GM23338 (cell line): ENCODE results near the gene ABCD2. TPM values are rescaled to one million over a fixed set of nuclear protein-coding genes. Genes with fewer than 3 reads are reported as not detected.
"Not testable (repeated sequence)": the region's sequence is repeated elsewhere in the genome, so short reads cannot be mapped to it uniquely, and the experiment has no call there.

Experiments
- ATAC-seq: fragments of 200-7000 bp; cut with Tn5 transposase; 3 replicates; pipeline ENCODE4 v1.9.1; 2020
- DNase-seq: peaks from one replicate; pipeline ENCODE4 v3.0.0-alpha.2; 2015; ENCODE audit warnings: low spot score
- H2AFZ ChIP-seq: fragments of 200-600 bp; sonication (generic); 2 replicates; pipeline ENCODE4 v1.8.0; 2016; ENCODE audit warnings: antibody characterized with exemption, mild to moderate bottlenecking, moderate library complexity
- H3F3A ChIP-seq: fragments of 200-600 bp; sonication (generic); replicated peaks from 2 replicates; pipeline ENCODE4 v1.8.0; 2017; ENCODE audit warnings: antibody characterized with exemption, mixed run types, low read depth
- H3K27ac ChIP-seq: fragments of 200-600 bp; sonication (generic); 2 replicates; pipeline ENCODE4 v1.6.1; 2016; ENCODE audit warnings: low read depth
- H3K27me3 ChIP-seq: fragments of 200-600 bp; sonication (generic); 2 replicates; pipeline ENCODE4 v1.8.0; 2016; ENCODE audit warnings: mild to moderate bottlenecking, mixed run types, moderate library complexity; ENCODE audit not compliant: insufficient read depth
- H3K36me3 ChIP-seq: fragments of 200-600 bp; sonication (generic); 2 replicates; pipeline ENCODE4 v1.8.0; 2016; ENCODE audit warnings: mild to moderate bottlenecking; ENCODE audit not compliant: insufficient read depth
- H3K4me1 ChIP-seq: fragments of 200-600 bp; sonication (generic); 2 replicates; pipeline ENCODE4 v1.8.0; 2016; ENCODE audit warnings: mild to moderate bottlenecking, moderate library complexity; ENCODE audit not compliant: insufficient read depth
- H3K4me2 ChIP-seq: fragments of 200-600 bp; sonication (generic); 2 replicates; pipeline ENCODE4 v1.7.1; 2017; ENCODE audit warnings: mixed run types
- H3K4me3 ChIP-seq: fragments of 200-600 bp; sonication (generic); 2 replicates; pipeline ENCODE4 v1.6.1; 2016; ENCODE audit warnings: mixed run types
- H3K79me2 ChIP-seq: fragments of 200-600 bp; sonication (generic); replicated peaks from 2 replicates; pipeline ENCODE4 v1.8.0; 2017; ENCODE audit warnings: mild to moderate bottlenecking; ENCODE audit not compliant: insufficient read depth
- H3K9me2 ChIP-seq: fragments of 200-600 bp; sonication (generic); 2 replicates; pipeline ENCODE4 v1.8.0; 2017; ENCODE audit not compliant: insufficient read depth
- H4K20me1 ChIP-seq: fragments of 200-600 bp; sonication (generic); replicated peaks from 2 replicates; pipeline ENCODE4 v1.8.0; 2017; ENCODE audit warnings: mild to moderate bottlenecking; ENCODE audit not compliant: insufficient read depth
- H3K27ac Mint-ChIP-seq: 2 replicates; pipeline ENCODE4 v1.8.0; 2020; ENCODE audit warnings: inconsistent platforms, mild to moderate bottlenecking, moderate library complexity, mixed read lengths
- H3K27me3 Mint-ChIP-seq: 3 replicates; pipeline ENCODE4 v1.8.0; 2022; ENCODE audit warnings: low read depth, mild to moderate bottlenecking, moderate library complexity, mixed read lengths, inconsistent platforms; ENCODE audit not compliant: insufficient read depth, poor library complexity
- H3K36me3 Mint-ChIP-seq: 3 replicates; pipeline ENCODE4 v1.8.0; 2021; ENCODE audit warnings: low read depth, mild to moderate bottlenecking, inconsistent platforms, moderate library complexity, mixed read lengths
- H3K4me1 Mint-ChIP-seq: 3 replicates; pipeline ENCODE4 v1.8.0; 2020; ENCODE audit warnings: mild to moderate bottlenecking, inconsistent platforms, mixed read lengths
- H3K4me3 Mint-ChIP-seq: 3 replicates; pipeline ENCODE4 v1.8.0; 2021; ENCODE audit warnings: moderate library complexity, mild to moderate bottlenecking, inconsistent platforms, mixed read lengths
- H3K9me3 Mint-ChIP-seq: 3 replicates; pipeline ENCODE4 v1.8.0; 2020; ENCODE audit warnings: moderate library complexity, mild to moderate bottlenecking, inconsistent platforms, mixed read lengths
- ZNF462 ChIP-seq: fragments of 250-450 bp; sonication (Bioruptor Pico); IDR thresholded peaks from 2 replicates; pipeline ENCODE4 v1.5.0; 2020; ENCODE audit warnings: mild to moderate bottlenecking, moderate library complexity
- polyA plus RNA-seq: library from polyadenylated mRNA; unstranded; fragments of >200 nt; fragmentation: Nextera tagmentation; extraction: Ambion mirVana; gene quantifications from 2 replicates; pipeline ENCODE4 v1.2.1, GENCODE V29; 2016
- total RNA-seq: library from RNA; depleted of rRNA; stranded (reverse); fragments of >200 nt; shearing (Covaris generic); gene quantifications from 2 replicates; pipeline ENCODE4 v1.2.3, GENCODE V29; 2014

ABCD2 gene
- total and polyA plus RNA-seq, 2 experiments from 2014 or later, result not detected

DNA sequence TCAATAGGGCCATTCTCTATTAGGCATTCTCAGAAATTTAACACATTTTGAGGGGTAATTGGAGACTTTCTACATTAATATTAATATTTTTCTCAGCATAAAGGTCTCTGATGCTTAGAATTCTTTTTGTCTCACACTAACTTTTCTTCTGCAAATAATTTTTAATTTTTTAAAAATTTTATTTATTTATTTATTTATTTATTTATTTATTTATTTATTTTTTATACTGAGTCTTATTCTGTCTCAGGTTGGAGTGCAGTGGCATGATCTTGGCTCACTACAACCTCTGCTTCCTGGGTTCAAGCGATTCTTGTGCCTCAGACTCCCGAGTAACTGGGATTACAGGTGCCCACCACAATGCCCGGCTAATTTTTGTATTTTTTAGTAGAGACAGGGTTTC, 17.7 kb downstream of the ABCD2 start:
- H3K4me3 ChIP-seq, ATAC-seq, H3K27ac Mint-ChIP-seq, H3K36me3 ChIP-seq, H3K4me1 ChIP-seq, H3K27ac ChIP-seq, H3K9me2 ChIP-seq, H3K4me1 Mint-ChIP-seq, H3K27me3 Mint-ChIP-seq, H3K27me3 ChIP-seq, H3K79me2 ChIP-seq, H3K4me3 Mint-ChIP-seq, H3K9me3 Mint-ChIP-seq, H4K20me1 ChIP-seq, H3K4me2 ChIP-seq, H3F3A ChIP-seq, DNase-seq, H3K36me3 Mint-ChIP-seq, H2AFZ ChIP-seq: not testable (repeated sequence)

DNA sequence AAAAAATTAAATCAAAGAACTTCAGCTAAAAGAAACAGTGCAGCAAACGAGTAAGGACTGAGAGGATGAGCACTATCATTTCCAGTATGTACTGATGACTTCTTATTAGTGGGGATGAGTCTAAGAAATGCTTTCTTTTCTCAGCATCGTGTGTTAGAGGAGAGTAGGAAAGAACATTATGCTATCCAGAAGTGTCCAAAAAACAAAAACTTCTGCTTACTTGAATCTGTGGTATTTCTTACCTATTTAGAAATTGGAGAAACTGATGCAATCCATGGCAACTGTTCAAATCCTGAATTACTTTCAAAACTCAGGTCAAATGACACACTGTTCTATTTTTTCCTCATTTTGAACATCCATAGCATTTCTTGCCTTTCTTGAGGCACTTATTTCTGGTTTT, 23.7 kb downstream of the ABCD2 start:
- Histone ChIP-seq H3K4me1 (no peaks in the 10 kb centered on the region), H3K27ac (no peak overlapping the region), H3K4me2 (no peak overlapping the region), H4K20me1 (no peaks in the 10 kb centered on the region), H3K36me3 (no peaks in the 10 kb centered on the region), H3F3A (no peaks in the 10 kb centered on the region), H2AFZ (no peak overlapping the region), H3K4me3 (no peak overlapping the region), H3K79me2 (no peaks in the 10 kb centered on the region), H3K9me2 (no peaks in the 10 kb centered on the region), H3K27me3 (no peaks in the 10 kb centered on the region)
- Mint-ChIP-seq H3K4me3 (no peak overlapping the region), H3K27me3 (no peaks in the 10 kb centered on the region), H3K9me3 (no peaks in the 10 kb centered on the region), H3K27ac (no peak overlapping the region), H3K4me1 (no peaks in the 10 kb centered on the region), H3K36me3 (no peaks in the 10 kb centered on the region)
- no peak for DNase-seq
- TF ChIP-seq ZNF462 (CRISPR knock-in tag), result no peak
- ATAC-seq, result no peak
